Coronary artery (tissue), 2 donors: ENCODE data around the gene FAM237B.
"Not testable (repeated sequence)": the region's sequence is repeated elsewhere in the genome, so short reads cannot be mapped to it uniquely, and the experiment has no call there.

Experiments
- DNase-seq: peaks from one replicate; pipeline ENCODE4 v3.0.0-alpha.2; 2017; ENCODE audit warnings: low spot score
- H3K27ac ChIP-seq, 2 donors: fragments of 200-600 bp; sonication (generic); one replicate each; pipeline ENCODE4 v1.5.1; 2016 to 2019
- H3K4me3 ChIP-seq: fragments of 200-600 bp; sonication (generic); 2 replicates; pipeline ENCODE4 v1.5.1; 2016; ENCODE audit warnings: mild to moderate bottlenecking, moderate library complexity
- CTCF ChIP-seq: fragments of 200-600 bp; sonication (generic); IDR thresholded peaks from one replicate; pipeline ENCODE4 v1.5.1; 2019; ENCODE audit warnings: antibody characterized with exemption

FAM237B gene

DNA sequence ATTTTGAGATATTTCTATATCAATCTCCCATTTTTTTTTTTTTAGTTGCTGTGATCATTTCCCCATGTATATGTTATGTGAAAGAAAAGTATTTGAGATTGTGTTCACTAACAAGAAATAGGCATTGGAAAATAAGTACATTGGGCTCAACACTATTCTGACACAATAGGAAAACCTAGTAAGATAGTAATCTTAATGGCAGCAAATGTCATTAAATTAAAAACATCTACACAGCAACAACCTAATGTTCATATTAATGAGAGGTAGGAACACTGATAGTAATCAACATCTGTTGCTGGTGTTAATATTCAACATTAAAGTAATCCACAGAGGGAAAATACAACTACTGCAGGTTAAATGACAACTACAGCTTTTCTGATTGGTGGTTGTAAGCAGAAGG is 23.9 kb upstream of the FAM237B start:
- H3K4me3 ChIP-seq = peak overlapping the region; percentile 79
- no peak for DNase-seq
- no peak for TF ChIP-seq CTCF
- H3K27ac ChIP-seq = no peak overlapping the region

- no peak for TF ChIP-seq CTCF
- no peak overlapping the region for H3K4me3 ChIP-seq
- DNase-seq = no peak
- no peak overlapping the region for H3K27ac ChIP-seq
These were observed 16.0 kb upstream of the FAM237B start for GRCh38 chr7:90337106-90337505.

DNA sequence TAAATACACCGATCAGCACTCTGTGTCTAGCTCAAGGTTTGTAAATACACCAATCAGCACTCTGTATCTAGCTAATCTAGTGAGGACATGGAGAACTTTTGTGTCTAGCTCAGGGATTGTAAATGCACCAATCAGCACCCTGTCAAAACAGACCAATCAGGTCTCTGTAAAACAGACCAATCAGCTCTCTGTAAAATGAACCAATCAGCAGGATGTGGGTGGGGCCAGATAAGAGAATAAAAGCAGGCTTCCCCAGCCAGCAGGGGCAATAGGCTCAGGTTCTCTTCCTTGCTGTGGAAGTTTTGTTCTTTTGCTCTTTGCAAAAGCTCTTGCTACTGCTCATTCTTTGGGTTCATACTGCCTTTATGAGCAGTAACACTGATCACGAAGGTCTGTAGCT is 13.8 kb upstream of the FAM237B start:
- not testable (repeated sequence) for H3K27ac ChIP-seq, DNase-seq, H3K4me3 ChIP-seq

- H3K27ac ChIP-seq = no peak overlapping the region
- no peak for TF ChIP-seq CTCF
- H3K4me3 ChIP-seq = no peak overlapping the region
- no peak for DNase-seq
These were observed 13.2 kb upstream of the FAM237B start for GRCh38 chr7:90334193-90334843.

DNA sequence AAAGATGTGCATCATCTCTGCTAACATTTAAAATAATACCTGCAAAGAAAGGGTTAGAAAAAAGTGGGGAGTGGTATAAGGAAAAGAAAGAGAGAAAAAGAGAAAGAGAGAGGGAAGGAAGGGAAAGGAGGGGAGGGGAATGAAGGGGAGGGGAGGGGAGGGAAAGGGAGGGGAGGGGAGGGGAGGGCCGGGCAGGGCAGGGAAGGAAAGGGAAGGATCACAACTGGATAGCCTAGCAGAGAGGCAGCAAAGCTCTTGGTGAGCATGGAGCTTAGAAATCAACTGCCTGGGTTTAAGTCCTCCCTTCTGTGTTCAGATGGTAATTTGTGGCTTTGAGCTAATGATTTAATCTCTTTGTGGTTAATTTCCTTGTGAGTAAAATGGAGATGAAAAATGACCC is 5.4 kb upstream of the FAM237B start:
- TF ChIP-seq CTCF = no peak
- Histone ChIP-seq H3K27ac (no peak overlapping the region), H3K4me3 (no peak overlapping the region)
- no peak for DNase-seq

DNA sequence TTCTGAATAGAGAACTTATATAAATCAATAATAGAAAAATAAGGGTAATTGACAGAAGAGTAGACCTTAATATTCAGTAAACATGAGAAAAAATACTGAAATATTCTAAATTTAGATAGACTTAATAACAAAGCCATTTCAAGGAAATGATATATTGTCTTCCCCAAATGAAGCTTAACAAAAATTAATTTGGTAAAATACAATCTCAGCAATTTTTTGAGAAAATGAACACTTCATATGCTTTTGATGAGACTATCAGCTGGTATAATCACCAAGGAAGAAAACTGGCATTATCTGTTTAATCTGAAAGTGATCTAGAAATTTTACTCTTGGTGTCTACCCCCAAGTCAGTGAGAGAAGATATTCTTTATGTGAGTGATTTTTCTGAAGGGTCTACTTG is 1.7 kb upstream of the FAM237B start:
- Histone ChIP-seq H3K4me3 (no peak overlapping the region), H3K27ac (no peak overlapping the region)
- TF ChIP-seq CTCF = no peak
- no peak for DNase-seq

- no peak for DNase-seq
- no peak overlapping the region for H3K27ac ChIP-seq
- H3K4me3 ChIP-seq = peak overlapping the region; percentile 55
- no peak for TF ChIP-seq CTCF
These were observed 695 bp downstream of the FAM237B start for GRCh38 chr7:90320418-90320800.

GRCh38 chr7:90320014-90320413 is 1.1 kb downstream of the FAM237B start:
- no peak for TF ChIP-seq CTCF
- no peak for DNase-seq
- Histone ChIP-seq H3K4me3 (no peak overlapping the region), H3K27ac (no peak overlapping the region)
